H7 (cell line): ENCODE measurements around the gene MPP4. TPM values are rescaled to one million over a fixed set of nuclear protein-coding genes. Genes with fewer than 3 reads are reported as not detected.

Experiments used
- DNase-seq: peaks from one replicate; pipeline ENCODE4 v3.0.0; 2012
- H3K27me3 ChIP-seq: 2 replicates; pipeline ENCODE4 v1.6.0; 2011; ENCODE audit warnings: mild to moderate bottlenecking, low read length; ENCODE audit not compliant: control insufficient read depth, insufficient read depth
- H3K36me3 ChIP-seq: replicated peaks from 2 replicates; pipeline ENCODE4 v1.5.1; 2011; ENCODE audit warnings: low read length; ENCODE audit not compliant: control insufficient read depth, insufficient read depth
- H3K4me3 ChIP-seq: 2 replicates; pipeline ENCODE4 v1.5.1; 2011; ENCODE audit warnings: low read depth, mild to moderate bottlenecking, control low read depth, low read length, moderate library complexity; ENCODE audit not compliant: insufficient read depth
- total RNA-seq: library from RNA; depleted of rRNA; stranded (reverse); fragments of >200 nt; shearing (Covaris generic); gene quantifications from 2 replicates; pipeline ENCODE4 v1.2.3, GENCODE V29; 2014; rRNA removed

Gene MPP4, protein sequence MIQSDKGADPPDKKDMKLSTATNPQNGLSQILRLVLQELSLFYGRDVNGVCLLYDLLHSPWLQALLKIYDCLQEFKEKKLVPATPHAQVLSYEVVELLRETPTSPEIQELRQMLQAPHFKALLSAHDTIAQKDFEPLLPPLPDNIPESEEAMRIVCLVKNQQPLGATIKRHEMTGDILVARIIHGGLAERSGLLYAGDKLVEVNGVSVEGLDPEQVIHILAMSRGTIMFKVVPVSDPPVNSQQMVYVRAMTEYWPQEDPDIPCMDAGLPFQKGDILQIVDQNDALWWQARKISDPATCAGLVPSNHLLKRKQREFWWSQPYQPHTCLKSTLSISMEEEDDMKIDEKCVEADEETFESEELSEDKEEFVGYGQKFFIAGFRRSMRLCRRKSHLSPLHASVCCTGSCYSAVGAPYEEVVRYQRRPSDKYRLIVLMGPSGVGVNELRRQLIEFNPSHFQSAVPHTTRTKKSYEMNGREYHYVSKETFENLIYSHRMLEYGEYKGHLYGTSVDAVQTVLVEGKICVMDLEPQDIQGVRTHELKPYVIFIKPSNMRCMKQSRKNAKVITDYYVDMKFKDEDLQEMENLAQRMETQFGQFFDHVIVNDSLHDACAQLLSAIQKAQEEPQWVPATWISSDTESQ
- total RNA-seq, result not detected in 2 replicates

DNA sequence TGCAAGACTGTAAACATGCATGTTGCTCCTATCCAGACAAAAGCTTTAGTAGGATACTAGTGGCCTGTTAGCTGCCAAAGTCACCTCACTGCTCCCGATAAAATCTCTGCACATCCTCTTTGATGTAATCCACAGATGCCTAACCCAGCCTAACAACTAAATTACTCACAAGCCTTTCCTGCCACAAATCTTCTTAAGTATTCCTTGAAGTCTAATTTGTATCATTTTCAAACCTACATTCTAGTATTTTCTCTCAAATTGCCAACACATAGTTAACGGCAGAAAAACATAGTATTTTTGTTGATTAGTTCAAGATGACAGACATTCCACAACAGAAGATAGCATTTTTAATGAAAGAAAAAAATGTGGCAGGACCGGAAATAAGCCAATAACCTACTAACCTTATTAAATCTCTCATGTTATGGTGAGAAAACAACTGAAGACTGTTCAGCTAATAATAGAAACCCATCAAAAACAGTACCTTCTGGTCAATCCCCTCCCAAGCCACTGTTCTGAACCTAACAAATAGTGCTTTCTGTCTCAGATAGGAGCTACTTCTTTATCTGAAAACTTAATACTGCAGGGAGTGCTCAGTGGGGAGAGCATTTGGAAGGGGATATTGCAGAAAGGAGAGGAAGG lies at the start of gene MPP4:
TSS of gene MPP4 (minus strand) at position 57 of the 639 bp plus-strand sequence. CDS start 4,690 bp downstream, outside the sequence.
- Histone ChIP-seq H3K4me3 (no peak within 1 kb of the TSS), H3K36me3 (no peaks in the 10 kb centered on the region; the same call in 1 of the 2 replicates), H3K27me3 (no peaks in the 10 kb centered on the region)
- no peak for DNase-seq

DNA sequence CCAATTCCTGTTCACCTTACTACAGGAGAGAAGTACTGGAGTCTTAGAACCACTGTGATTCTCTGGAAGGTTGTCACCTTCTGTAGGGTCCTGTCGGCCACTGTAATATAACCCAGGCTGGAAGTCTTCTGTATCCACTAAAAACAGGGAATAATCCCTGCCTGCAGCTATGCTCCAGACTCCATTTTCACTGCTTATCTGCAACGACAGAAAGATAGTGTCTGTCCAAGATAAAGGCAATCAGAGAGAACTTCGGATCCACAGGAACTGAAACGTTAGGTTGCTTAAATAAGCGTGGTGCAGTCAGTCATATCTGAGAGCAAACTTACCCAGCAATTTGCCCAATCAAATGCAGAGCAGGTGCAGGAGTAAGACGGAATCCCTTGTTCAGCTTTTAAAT lies 48.1 kb upstream of the MPP4 start:
- no peak for DNase-seq

DNA sequence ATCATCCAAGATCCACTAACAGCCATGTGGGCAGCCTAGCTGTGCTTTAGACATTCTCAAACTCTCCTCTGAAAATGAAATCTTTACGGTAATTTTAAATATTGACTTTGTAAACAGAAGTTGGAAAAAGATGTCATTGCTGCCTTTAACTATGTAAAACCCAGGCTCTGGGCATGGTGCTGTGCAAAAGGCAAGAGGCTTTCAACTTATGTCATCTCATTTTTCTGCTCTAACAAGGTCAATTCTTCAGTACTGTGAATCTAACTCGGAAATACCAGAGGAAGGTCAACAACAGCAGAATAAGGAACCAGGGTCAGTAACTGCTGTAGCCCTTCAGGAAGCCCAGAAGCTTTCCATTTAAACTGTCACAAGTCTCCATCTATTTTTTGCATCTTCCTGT lies 37.0 kb upstream of the MPP4 start:
- H3K27me3 ChIP-seq, result no peaks in the 10 kb centered on the region
- no peak overlapping the region for H3K4me3 ChIP-seq
- no peaks in the 10 kb centered on the region; the same call in none of the 2 replicates for H3K36me3 ChIP-seq
- DNase-seq, result no peak

More for the DNA sequence above, 48.1 kb upstream of the MPP4 start:
- Histone ChIP-seq H3K27me3 (no peaks in the 10 kb centered on the region), H3K4me3 (no peak overlapping the region), H3K36me3 (peaks cover 9% of the 10 kb centered on the region)

DNA sequence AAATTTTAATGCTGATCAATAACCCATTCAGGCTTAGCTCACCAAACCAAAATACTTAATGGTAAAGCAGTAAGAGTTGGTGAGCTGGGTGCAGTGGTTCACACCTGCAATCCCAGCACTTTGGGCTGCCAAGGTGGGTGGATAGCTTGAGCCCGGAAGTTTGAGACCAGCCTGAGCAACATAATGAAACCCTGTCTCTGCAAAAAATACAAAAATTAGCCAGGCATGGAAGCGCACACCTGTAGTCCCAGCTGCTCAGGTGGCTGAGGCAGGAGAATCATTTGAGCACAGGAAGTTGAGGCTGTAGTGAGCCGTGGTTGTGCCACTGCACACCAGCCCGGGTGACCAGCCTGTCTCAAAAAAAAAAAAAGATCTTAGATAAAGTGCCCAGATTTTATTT lies 35.7 kb upstream of the MPP4 start:
- no peak for DNase-seq

DNA sequence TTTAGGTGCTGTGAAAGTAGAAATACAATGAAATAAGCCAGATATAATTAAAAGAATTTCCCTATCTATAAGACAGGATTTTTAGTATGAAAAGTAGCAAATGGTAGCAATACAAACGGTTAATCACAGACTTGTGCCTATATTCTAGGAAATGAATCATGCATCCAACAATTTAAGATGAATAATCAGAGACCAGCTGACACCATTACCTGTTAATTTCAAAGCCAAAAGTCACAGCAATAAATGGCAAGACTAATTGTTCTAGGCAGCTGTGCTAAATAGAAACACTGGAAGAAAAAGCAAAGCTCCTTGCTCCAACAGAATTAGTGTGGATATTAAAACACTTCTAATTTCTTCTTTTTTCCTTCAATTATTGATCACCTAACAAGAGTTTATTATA lies 35.1 kb upstream of the MPP4 start:
- no peaks in the 10 kb centered on the region for H3K27me3 ChIP-seq
- no peaks in the 10 kb centered on the region; the same call in none of the 2 replicates for H3K36me3 ChIP-seq
- no peak overlapping the region for H3K4me3 ChIP-seq
- no peak for DNase-seq

More for the DNA sequence above, 35.7 kb upstream of the MPP4 start:
- H3K27me3 ChIP-seq, result no peaks in the 10 kb centered on the region
- H3K4me3 ChIP-seq, result no peak overlapping the region
- no peaks in the 10 kb centered on the region; the same call in none of the 2 replicates for H3K36me3 ChIP-seq

DNA sequence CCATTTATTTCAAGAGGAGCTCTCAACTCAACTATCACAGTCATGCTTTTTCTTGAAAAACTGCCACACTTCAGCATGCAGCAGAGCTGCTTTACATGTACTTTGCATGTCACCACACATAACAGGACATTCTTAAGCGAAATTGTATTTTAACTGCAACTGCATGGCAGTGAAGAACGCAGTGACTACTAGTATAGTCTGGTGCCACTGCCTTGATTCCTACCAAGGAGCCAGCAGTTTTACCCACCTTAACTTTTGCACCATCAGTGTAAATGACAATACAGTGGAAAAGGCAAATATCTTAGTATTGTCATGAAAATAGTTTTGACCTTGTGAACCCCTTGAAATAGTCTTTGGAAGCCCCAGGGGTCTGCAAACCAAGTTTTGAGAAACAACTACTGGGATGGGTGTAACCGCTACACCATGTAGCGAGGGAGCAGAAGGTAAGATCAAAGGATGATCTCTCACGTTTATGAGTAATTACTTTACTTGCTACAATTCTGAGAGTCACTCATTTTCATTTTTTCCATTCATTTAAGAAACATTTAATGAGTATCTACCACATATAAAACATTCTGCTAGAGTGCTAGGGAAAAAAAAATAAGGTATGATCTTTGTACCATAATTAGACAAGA lies 32.3 kb upstream of the MPP4 start:
- Histone ChIP-seq H3K27me3 (no peaks in the 10 kb centered on the region), H3K36me3 (peaks cover 2% of the 10 kb centered on the region; the same call in 1 of the 2 replicates), H3K4me3 (no peak overlapping the region)
- no peak for DNase-seq

DNA sequence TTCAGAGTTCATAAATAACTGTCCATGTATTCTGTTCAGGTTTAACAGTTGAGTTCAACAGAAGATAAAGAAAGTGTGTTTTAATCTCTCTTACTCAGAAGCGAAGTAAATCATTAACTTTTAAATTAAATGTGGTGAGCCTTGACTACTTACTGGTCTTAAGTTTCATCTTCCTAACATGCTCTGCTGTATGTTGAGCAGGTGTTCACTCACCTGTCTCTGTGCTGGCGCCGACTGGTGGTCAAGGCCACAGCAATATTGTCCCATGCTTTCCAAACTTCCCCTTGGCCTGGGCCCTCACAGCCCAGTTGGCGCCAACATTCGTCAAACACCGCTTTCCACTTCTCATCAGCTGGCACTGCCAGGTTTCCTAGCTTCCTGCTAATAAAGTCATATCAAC lies 17.0 kb upstream of the MPP4 start:
- DNase-seq, result no peak
- Histone ChIP-seq H3K4me3 (no peak overlapping the region), H3K36me3 (peaks cover 8% of the 10 kb centered on the region), H3K27me3 (no peaks in the 10 kb centered on the region)

DNA sequence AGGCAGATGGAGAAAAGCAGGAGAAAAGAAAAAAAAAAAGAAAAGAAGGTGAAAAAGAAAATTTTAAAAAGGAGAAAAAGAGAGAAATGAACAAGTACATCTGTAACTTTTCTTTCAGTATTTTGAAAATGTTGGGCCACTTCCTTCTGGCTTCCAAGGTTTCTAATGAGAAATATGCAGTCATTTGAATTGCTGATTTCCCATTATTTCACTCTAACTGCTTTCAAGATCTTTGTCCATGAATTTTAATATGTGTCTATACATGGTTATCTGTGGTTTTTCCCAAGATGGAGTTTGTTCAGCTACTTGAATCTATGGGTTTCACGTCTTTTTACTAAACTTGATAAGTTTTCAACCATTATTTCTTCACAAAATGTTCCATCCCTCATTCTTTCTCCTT lies 14.3 kb upstream of the MPP4 start:
- Histone ChIP-seq H3K27me3 (no peaks in the 10 kb centered on the region), H3K36me3 (peaks cover 10% of the 10 kb centered on the region), H3K4me3 (no peak overlapping the region)
- DNase-seq, result no peak

DNA sequence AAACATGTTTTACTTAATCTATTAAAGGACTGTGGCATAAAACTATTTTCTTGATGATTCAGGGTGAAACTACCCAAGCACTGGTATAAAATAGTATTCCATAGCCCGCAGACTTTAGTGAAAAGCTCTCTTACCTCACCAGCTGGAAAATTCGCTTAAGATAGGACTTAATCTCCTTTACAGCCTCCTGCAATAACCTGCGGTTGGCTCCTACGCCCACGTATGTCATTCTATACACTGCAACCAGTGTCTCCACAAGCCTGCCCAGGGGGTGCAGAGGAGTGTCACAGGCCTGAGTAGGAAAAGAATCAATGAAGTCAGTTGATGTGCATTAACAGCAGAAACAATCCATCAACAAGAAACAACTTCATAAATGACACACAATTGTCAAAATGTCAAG lies 11.3 kb upstream of the MPP4 start:
- H3K27me3 ChIP-seq, result no peaks in the 10 kb centered on the region
- H3K36me3 ChIP-seq, result peaks cover 8% of the 10 kb centered on the region
- no peak overlapping the region for H3K4me3 ChIP-seq
- no peak for DNase-seq

DNA sequence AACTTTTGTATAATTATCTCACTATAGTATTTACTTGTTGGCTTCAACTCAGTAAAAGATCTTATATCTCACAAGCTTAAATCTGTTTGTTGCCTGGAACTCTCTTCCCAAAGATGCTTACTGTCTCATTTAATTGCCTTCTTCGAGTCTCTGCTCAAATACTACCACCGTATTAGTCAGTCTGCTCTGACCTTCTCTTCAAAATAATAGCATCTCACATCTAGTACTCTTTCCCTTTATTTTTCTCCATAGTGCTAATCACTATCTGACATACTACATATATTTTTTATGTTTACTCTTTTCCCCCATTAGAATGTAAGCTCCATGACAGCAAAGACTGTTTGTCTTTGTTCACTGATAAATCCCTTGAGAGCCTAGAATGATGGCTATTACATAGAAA lies 10.6 kb upstream of the MPP4 start:
- Histone ChIP-seq H3K4me3 (no peak overlapping the region), H3K27me3 (no peaks in the 10 kb centered on the region), H3K36me3 (peaks cover 4% of the 10 kb centered on the region)
- no peak for DNase-seq

DNA sequence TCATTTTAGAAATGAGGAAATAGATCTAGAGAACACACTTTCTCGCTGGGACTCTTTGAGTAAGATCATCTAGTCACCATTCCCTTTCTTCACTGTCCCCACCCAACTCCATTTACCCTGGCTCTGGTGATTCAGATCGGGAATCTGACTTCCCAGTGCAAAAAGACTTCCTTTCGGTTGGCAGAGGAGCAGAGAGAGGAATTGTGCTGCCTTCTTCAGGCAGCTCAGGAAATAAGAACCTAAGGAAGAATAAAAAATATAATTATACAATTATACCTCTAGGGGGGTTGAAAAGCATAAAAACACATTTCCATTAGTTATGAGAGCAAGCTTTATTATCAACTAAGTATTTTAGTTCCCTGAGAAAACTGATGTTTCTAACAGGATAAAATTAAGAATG lies 9.3 kb upstream of the MPP4 start:
- no peaks in the 10 kb centered on the region for H3K27me3 ChIP-seq
- H3K4me3 ChIP-seq, result no peak overlapping the region
- peaks cover 4% of the 10 kb centered on the region for H3K36me3 ChIP-seq
- DNase-seq, result no peak

DNA sequence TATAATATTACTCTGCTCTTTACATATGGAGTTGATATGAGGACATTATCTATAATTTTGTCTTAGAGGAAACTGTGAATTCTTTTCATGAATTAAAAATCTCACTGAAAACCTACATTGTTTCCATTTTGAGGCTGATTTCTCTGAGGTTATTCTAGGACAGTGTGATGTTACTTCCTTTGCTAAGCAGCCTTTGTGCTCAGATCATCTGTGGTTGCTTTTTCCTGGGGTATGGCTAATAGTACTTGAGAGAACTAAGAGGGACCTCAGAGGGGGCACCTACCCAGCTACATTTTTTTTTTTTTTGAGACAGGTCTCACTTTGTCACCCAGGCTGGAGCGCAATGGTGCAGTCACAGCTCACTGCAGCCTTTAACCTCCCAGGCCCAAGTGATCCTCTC lies 8.7 kb upstream of the MPP4 start:
- Histone ChIP-seq H3K36me3 (peaks cover 4% of the 10 kb centered on the region), H3K27me3 (no peaks in the 10 kb centered on the region)
- no peak for DNase-seq

DNA sequence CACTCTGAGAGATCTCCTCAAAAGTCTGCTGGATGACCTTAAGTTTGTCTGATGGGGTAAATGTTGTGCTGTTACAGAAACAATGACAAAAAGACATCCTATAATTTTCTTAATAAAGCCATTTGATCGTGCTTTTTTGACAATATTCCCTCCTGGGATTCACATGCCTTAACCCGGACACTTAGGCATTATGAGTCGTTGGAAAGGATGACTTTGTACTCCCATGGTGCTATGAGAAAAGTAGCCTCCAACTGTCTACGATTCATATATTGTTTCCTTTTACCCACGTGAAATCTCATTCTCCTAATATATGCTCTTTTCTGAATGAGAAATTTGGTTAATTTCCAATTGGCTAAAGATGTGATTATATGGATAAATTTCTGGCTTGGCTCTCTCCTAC lies 6.1 kb upstream of the MPP4 start:
- no peaks in the 10 kb centered on the region for H3K27me3 ChIP-seq
- no peak overlapping the region for H3K4me3 ChIP-seq
- H3K36me3 ChIP-seq, result peaks cover 1% of the 10 kb centered on the region
- DNase-seq, result no peak

More for the DNA sequence above, 8.7 kb upstream of the MPP4 start:
- no peak overlapping the region for H3K4me3 ChIP-seq

DNA sequence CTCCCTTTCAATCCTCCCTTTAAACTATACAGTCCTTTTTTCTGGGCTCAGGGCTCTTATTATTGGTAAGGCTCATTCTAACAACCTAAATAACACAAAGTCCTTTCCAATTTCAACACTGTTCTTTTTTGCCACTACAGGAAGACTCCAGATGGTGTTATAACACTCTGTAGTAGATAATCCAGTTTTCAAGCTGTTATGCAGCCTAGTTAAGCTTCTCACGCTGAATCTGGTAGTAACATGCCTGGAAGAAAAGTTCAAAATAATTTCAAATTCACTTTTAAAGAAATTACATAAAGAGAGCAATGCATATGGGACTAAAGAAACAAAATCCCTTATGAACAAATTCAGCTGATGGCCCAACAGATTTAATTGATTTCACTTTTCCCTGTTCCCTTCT lies 3.2 kb upstream of the MPP4 start:
- Histone ChIP-seq H3K4me3 (no peak overlapping the region), H3K27me3 (no peaks in the 10 kb centered on the region), H3K36me3 (no peaks in the 10 kb centered on the region; the same call in 1 of the 2 replicates)
- no peak for DNase-seq
